HEK293T (cell line): ENCODE data around the gene ADCY1.

Experiments used
- CTCF ChIA-PET: fragments of 350-600 bp; formaldehyde crosslinking; extraction: SDS; loops from one replicate; lab custom pipeline; 2021; ENCODE audit warnings: antibody characterized with exemption, inconsistent platforms; lab: Yijun Ruan, JAX
- POLR2A ChIA-PET: fragments of 350-600 bp; formaldehyde crosslinking; extraction: SDS; loops from one replicate; lab custom pipeline; 2020; ENCODE audit warnings: antibody characterized with exemption, inconsistent platforms; lab: Yijun Ruan, JAX
- DNase-seq: peaks from one replicate; pipeline ENCODE4 v3.0.0; 2012; ENCODE audit warnings: mixed read lengths; ENCODE audit errors: extremely low spot score
- ARNT ChIP-seq: fragments of 450-650 bp; IDR thresholded peaks from 2 replicates; pipeline ENCODE4 v1.6.1; 2017; ENCODE audit warnings: mild to moderate bottlenecking
- BHLHE40 ChIP-seq: fragments of 450-650 bp; IDR thresholded peaks from 2 replicates; pipeline ENCODE4 v1.6.1; 2016; ENCODE audit warnings: mild to moderate bottlenecking, moderate library complexity, borderline replicate concordance
- CTBP1 ChIP-seq: fragments of 450-650 bp; IDR thresholded peaks from 2 replicates; pipeline ENCODE4 v1.6.1; 2016; ENCODE audit warnings: borderline replicate concordance
- ELF4 ChIP-seq: fragments of 450-650 bp; IDR thresholded peaks from 2 replicates; pipeline ENCODE4 v1.6.1; 2017; ENCODE audit warnings: antibody characterized with exemption
- FOXA1 ChIP-seq: fragments of 450-650 bp; IDR thresholded peaks from 2 replicates; pipeline ENCODE4 v1.6.1; 2016; ENCODE audit warnings: mild to moderate bottlenecking
- FOXK2 ChIP-seq: fragments of 450-650 bp; IDR thresholded peaks from 2 replicates; pipeline ENCODE4 v1.6.1; 2016; ENCODE audit warnings: mild to moderate bottlenecking
- FOXM1 ChIP-seq: fragments of 450-650 bp; IDR thresholded peaks from 2 replicates; pipeline ENCODE4 v1.6.1; 2017; ENCODE audit warnings: mild to moderate bottlenecking, borderline replicate concordance
- HDGF ChIP-seq: fragments of 450-650 bp; IDR thresholded peaks from 2 replicates; pipeline ENCODE4 v1.6.1; 2017; ENCODE audit warnings: antibody characterized with exemption, borderline replicate concordance
- L3MBTL2 ChIP-seq: fragments of 450-650 bp; conservative IDR thresholded peaks from 2 replicates; pipeline ENCODE4 v1.6.1; 2016; ENCODE audit warnings: mild to moderate bottlenecking
- LEF1 ChIP-seq: fragments of 450-650 bp; IDR thresholded peaks from 2 replicates; pipeline ENCODE4 v1.6.1; 2017; ENCODE audit warnings: mild to moderate bottlenecking, borderline replicate concordance
- NFRKB ChIP-seq: fragments of 450-650 bp; IDR thresholded peaks from 2 replicates; pipeline ENCODE4 v1.6.1; 2016; ENCODE audit warnings: mild to moderate bottlenecking, moderate library complexity
- SP1 ChIP-seq: fragments of 450-650 bp; IDR thresholded peaks from 2 replicates; pipeline ENCODE4 v1.6.1; 2017
- SUZ12 ChIP-seq: fragments of 450-650 bp; IDR thresholded peaks from 2 replicates; pipeline ENCODE4 v1.6.1; 2016; ENCODE audit warnings: mild to moderate bottlenecking
- TARDBP ChIP-seq: fragments of 450-650 bp; IDR thresholded peaks from 2 replicates; pipeline ENCODE4 v1.6.1; 2016
- ZNF384 ChIP-seq: fragments of 450-650 bp; IDR thresholded peaks from 2 replicates; pipeline ENCODE4 v1.6.1; 2016
- TF ChIP-seq, protein P1 (sequence below): fragments of 450-650 bp; IDR thresholded peaks from 2 replicates; pipeline ENCODE4 v1.6.1; 2016

The ADCY1 gene

DNA sequence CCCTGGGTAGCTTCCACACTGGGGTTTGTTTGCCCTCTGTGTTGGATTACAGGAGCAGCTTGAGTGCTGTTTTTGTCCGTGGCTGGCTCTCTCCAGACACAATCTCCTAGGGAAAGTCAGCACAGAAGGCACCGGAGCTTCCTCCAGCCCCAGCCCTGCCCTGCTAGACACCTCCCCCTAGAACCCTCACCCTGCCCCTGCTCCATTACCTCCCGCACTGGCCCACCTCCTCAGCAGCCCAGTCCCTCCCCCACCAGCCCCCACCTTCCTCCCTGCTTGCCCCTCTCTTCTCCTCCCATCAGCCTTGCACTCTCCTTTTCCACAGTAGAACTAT lies 130.5 kb downstream of the ADCY1 start:
- POLR2A ChIA-PET: no interaction called here

DNA sequence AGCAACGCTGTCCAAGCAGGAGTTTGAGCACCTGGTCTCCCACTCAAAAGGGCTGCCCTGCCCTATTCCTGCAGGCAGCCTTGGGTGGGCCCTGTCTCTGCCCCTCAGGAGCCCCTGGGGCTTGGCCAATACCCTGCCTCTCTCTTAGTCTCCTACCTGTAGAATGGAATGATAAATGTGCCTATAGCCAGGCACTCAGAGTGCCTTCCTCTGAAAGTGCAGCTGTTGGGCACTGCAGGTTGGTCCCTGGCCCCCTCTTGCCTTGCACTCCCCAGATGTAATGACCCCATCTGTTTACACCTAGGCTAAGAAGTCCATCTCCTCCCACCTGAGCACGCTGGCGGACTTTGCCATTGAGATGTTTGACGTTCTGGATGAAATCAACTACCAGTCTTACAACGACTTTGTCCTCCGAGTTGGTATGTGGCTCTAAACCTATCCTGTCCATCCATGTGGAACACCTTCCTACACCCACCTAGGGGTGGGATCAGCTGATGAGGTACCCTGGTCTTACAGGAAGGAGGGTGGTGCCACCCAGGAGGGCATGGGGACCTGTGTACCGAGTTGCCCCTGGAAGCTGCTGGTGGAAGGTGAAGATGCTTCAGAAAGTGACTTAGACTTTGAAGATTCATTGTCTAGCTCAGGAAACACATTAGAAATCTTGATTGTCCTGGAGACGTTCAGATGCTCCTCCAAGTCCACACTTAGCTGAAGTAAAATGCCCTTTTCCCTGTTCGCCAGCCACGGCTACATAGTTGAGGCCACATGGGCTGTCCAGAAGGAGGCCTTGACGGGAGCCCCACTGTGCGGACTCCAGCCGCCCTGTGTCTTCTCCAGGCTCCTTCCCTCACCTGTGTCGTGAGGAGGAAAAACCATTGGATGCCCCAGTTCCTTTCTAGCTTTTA lies 134.1 kb downstream of the ADCY1 start:
- TF ChIP-seq NFRKB (no peak), CTBP1 (no peak), ZNF384 (no peak), ELF4 (no peak), HDGF (no peak), TARDBP (no peak), FOXK2 (no peak), FOXM1 (no peak), SP1 (no peak), LEF1 (no peak), L3MBTL2 (no peak), ARNT (no peak), BHLHE40 (no peak), SUZ12 (no peak), FOXA1 (no peak)
- TF ChIP-seq, protein P1, sequence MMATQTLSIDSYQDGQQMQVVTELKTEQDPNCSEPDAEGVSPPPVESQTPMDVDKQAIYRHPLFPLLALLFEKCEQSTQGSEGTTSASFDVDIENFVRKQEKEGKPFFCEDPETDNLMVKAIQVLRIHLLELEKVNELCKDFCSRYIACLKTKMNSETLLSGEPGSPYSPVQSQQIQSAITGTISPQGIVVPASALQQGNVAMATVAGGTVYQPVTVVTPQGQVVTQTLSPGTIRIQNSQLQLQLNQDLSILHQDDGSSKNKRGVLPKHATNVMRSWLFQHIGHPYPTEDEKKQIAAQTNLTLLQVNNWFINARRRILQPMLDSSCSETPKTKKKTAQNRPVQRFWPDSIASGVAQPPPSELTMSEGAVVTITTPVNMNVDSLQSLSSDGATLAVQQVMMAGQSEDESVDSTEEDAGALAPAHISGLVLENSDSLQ: no peak
- ChIA-PET POLR2A (no interaction called here), CTCF (no interaction called here)
- DNase-seq: no peak

More for the DNA sequence above, 130.5 kb downstream of the ADCY1 start:
- no peak for DNase-seq
- CTCF ChIA-PET: no interaction called here
- TF ChIP-seq HDGF: no peak
- TF ChIP-seq BHLHE40: no peak
- TF ChIP-seq ELF4: no peak
- no peak for TF ChIP-seq SP1
- TF ChIP-seq FOXA1: no peak
- TF ChIP-seq, protein P1: no peak
- TF ChIP-seq CTBP1: no peak
- no peak for TF ChIP-seq LEF1
- no peak for TF ChIP-seq FOXK2
- no peak for TF ChIP-seq NFRKB
- TF ChIP-seq FOXM1: no peak
- no peak for TF ChIP-seq ZNF384
- TF ChIP-seq L3MBTL2: no peak
- TF ChIP-seq TARDBP: no peak
- TF ChIP-seq SUZ12: no peak
- TF ChIP-seq ARNT: no peak

- TF ChIP-seq FOXA1: no peak
- no peak for TF ChIP-seq FOXM1
- TF ChIP-seq FOXK2: no peak
- no peak for TF ChIP-seq LEF1
- no peak for TF ChIP-seq ZNF384
- TF ChIP-seq NFRKB: no peak
- no peak for TF ChIP-seq L3MBTL2
- TF ChIP-seq ELF4: no peak
- no peak for TF ChIP-seq CTBP1
- no peak for TF ChIP-seq HDGF
- ChIA-PET POLR2A (no interaction called here), CTCF (no interaction called here)
- DNase-seq: no peak
Observed at GRCh38 chr7:45709168-45710042, 135.2 kb downstream of the ADCY1 start.

- CTCF ChIA-PET: no interaction called here
- POLR2A ChIA-PET: no interaction called here
- TF ChIP-seq, protein P1: no peak
- TF ChIP-seq LEF1: no peak
- DNase-seq: no peak
Observed at GRCh38 chr7:45710271-45711160, 136.3 kb downstream of the ADCY1 start.

GRCh38 chr7:45711161-45711490 lies 137.0 kb downstream of the ADCY1 start:
- no peak for TF ChIP-seq SUZ12
- TF ChIP-seq ARNT: no peak
- TF ChIP-seq CTBP1: no peak
- no peak for TF ChIP-seq HDGF
- no peak for TF ChIP-seq FOXA1
- TF ChIP-seq ELF4: no peak
- TF ChIP-seq ZNF384: no peak
- no peak for TF ChIP-seq FOXM1
- TF ChIP-seq L3MBTL2: no peak
- no peak for TF ChIP-seq SP1
- TF ChIP-seq TARDBP: no peak
- TF ChIP-seq, protein P1: no peak
- TF ChIP-seq LEF1: no peak
- no peak for TF ChIP-seq FOXK2
- TF ChIP-seq BHLHE40: no peak
- no peak for DNase-seq
- POLR2A ChIA-PET: no interaction called here
- CTCF ChIA-PET: no interaction called here
